LHCN-M2 (cell line): ENCODE data around the gene UBN1. TPM values are rescaled to one million over a fixed set of nuclear protein-coding genes. Genes with fewer than 3 reads are reported as not detected.

Experiments
- DNase-seq: peaks from one replicate; pipeline ENCODE4 v3.0.0-alpha.2; 2012; ENCODE audit warnings: low read depth
- total RNA-seq: library from RNA; depleted of rRNA; stranded (reverse); fragments of >200 nt; gene quantifications from 2 replicates; pipeline ENCODE4 v1.2.3, GENCODE V29; 2014

UBN1 gene
- total RNA-seq, 1 experiment from 2014 or later = 27.6 TPM

GRCh38 chr16:4814046-4814445, 33.2 kb upstream of the UBN1 start:
- DNase-seq = no peak

GRCh38 chr16:4814542-4815173, 32.6 kb upstream of the UBN1 start:
- DNase-seq = no peak

- DNase-seq = no peak
These were observed 26.6 kb upstream of the UBN1 start for GRCh38 chr16:4820652-4821051.

GRCh38 chr16:4825196-4825595, 22.1 kb upstream of the UBN1 start:
- DNase-seq = no peak

- DNase-seq = no peak
These were observed 20.8 kb upstream of the UBN1 start for GRCh38 chr16:4826526-4826925.

GRCh38 chr16:4826980-4827379, 20.3 kb upstream of the UBN1 start:
- no peak for DNase-seq

- DNase-seq = no peak
These were observed 18.5 kb upstream of the UBN1 start for GRCh38 chr16:4828567-4829321.

GRCh38 chr16:4830408-4830807, 16.9 kb upstream of the UBN1 start:
- no peak for DNase-seq

GRCh38 chr16:4831616-4832015, 15.7 kb upstream of the UBN1 start:
- no peak for DNase-seq

- DNase-seq = no peak
These were observed 14.5 kb upstream of the UBN1 start for GRCh38 chr16:4832698-4833343.

- no peak for DNase-seq
These were observed 13.7 kb upstream of the UBN1 start for GRCh38 chr16:4833584-4833983.

GRCh38 chr16:4836727-4837126, 10.6 kb upstream of the UBN1 start:
- DNase-seq = no peak

GRCh38 chr16:4837733-4838501, 9.4 kb upstream of the UBN1 start:
- DNase-seq = no peak

GRCh38 chr16:4839942-4840341, 7.3 kb upstream of the UBN1 start:
- DNase-seq = no peak

- DNase-seq = no peak
These were observed 6.3 kb upstream of the UBN1 start for GRCh38 chr16:4840984-4841383.

- peak; percentile 49 for DNase-seq
These were observed 779 bp upstream of the UBN1 start for GRCh38 chr16:4846503-4846900.

GRCh38 chr16:4847774-4848587, 700 bp downstream of the UBN1 start:
- DNase-seq = peak; percentile 66

- DNase-seq = no peak
These were observed 2.9 kb downstream of the UBN1 start for GRCh38 chr16:4850211-4850610.

GRCh38 chr16:4852221-4852872, 5.1 kb downstream of the UBN1 start:
- DNase-seq = peak; percentile 37

- no peak for DNase-seq
These were observed 8.1 kb downstream of the UBN1 start for GRCh38 chr16:4855371-4855770.

- DNase-seq = no peak
These were observed 8.5 kb downstream of the UBN1 start for GRCh38 chr16:4855804-4856203.
